HEK293T (cell line): ENCODE data around the gene PAAF1.

Source experiments
- BHLHE40 ChIP-seq: fragments of 450-650 bp; IDR thresholded peaks from 2 replicates; pipeline ENCODE4 v1.6.1; 2016; ENCODE audit warnings: mild to moderate bottlenecking, moderate library complexity, borderline replicate concordance
- CTBP1 ChIP-seq: fragments of 450-650 bp; IDR thresholded peaks from 2 replicates; pipeline ENCODE4 v1.6.1; 2016; ENCODE audit warnings: borderline replicate concordance
- ELF4 ChIP-seq: fragments of 450-650 bp; IDR thresholded peaks from 2 replicates; pipeline ENCODE4 v1.6.1; 2017; ENCODE audit warnings: antibody characterized with exemption
- L3MBTL2 ChIP-seq: fragments of 450-650 bp; conservative IDR thresholded peaks from 2 replicates; pipeline ENCODE4 v1.6.1; 2016; ENCODE audit warnings: mild to moderate bottlenecking
- LEF1 ChIP-seq: fragments of 450-650 bp; IDR thresholded peaks from 2 replicates; pipeline ENCODE4 v1.6.1; 2017; ENCODE audit warnings: mild to moderate bottlenecking, borderline replicate concordance
- SP1 ChIP-seq: fragments of 450-650 bp; IDR thresholded peaks from 2 replicates; pipeline ENCODE4 v1.6.1; 2017
- TARDBP ChIP-seq: fragments of 450-650 bp; IDR thresholded peaks from 2 replicates; pipeline ENCODE4 v1.6.1; 2016
- ZNF384 ChIP-seq: fragments of 450-650 bp; IDR thresholded peaks from 2 replicates; pipeline ENCODE4 v1.6.1; 2016

GRCh38 chr11:73907191-73907590, 30.4 kb downstream of the PAAF1 start:
- TF ChIP-seq ZNF384 (no peak), CTBP1 (no peak), SP1 (no peak), ELF4 (no peak), L3MBTL2 (no peak), TARDBP (no peak), LEF1 (no peak), BHLHE40 (no peak)
